A549 (cell line): ENCODE data around the gene RNF152. TPM values are rescaled to one million over a fixed set of nuclear protein-coding genes. Genes with fewer than 3 reads are reported as not detected.
A peak's percentile ranks its signal among the peaks of the same experiment; 100 is the strongest.

Experiments
- ATAC-seq, 2 experiments: fragments of 200-7000 bp in 1 of 2; fragments of >200 bp in 1 of 2; cut with Nextera tagmentation in 1 of 2; cut with Tn5 transposase in 1 of 2; 3 replicates each; pipeline versions ENCODE4 v1.8.0 to v1.9.1; 2018 to 2020; ENCODE audit warnings: mild to moderate bottlenecking in 1 of 2, moderate library complexity in 1 of 2
- CTCF ChIA-PET: fragments of 300-600 bp; sonication (Branson Sonifier 250); formaldehyde crosslinking; extraction: SDS; loops from one replicate; lab custom pipeline; 2021; ENCODE audit warnings: antibody characterized with exemption, inconsistent platforms; lab: Yijun Ruan, JAX
- POLR2A ChIA-PET: fragments of 350-600 bp; formaldehyde crosslinking; extraction: SDS; loops from one replicate; lab custom pipeline; 2021; ENCODE audit warnings: antibody characterized with exemption, inconsistent platforms; lab: Yijun Ruan, JAX
- DNase-seq, 2 experiments: peaks; one replicate each; pipeline versions ENCODE4 v3.0.0 to v3.0.0-alpha.2; 2011 to 2016; ENCODE audit warnings: low read depth in 1 of 2, low spot score in 1 of 2
- FAIRE-seq: peaks from 2 replicates; lab custom pipeline; 2011; peaks lifted over from hg19 to GRCh38; lab: Jason Lieb, UNC
- H3K27ac ChIP-seq, 2 experiments: fragments of >200 bp; sonication (Bioruptor Twin); formaldehyde crosslinking; 3 replicates each; pipeline ENCODE4 v1.5.1; 2016 to 2017
- H3K4me1 ChIP-seq: fragments of >200 bp; sonication (Bioruptor Twin); formaldehyde crosslinking; 3 replicates; pipeline ENCODE4 v1.6.1; 2016
- H3K4me2 ChIP-seq: fragments of >200 bp; sonication (Bioruptor Twin); formaldehyde crosslinking; 3 replicates; pipeline ENCODE4 v1.6.1; 2016
- H3K4me3 ChIP-seq: fragments of >200 bp; sonication (Bioruptor Twin); formaldehyde crosslinking; 3 replicates; pipeline ENCODE4 v1.5.1; 2016
- H3K9me3 ChIP-seq: fragments of >200 bp; sonication (Bioruptor Twin); formaldehyde crosslinking; 3 replicates; pipeline ENCODE4 v1.6.1; 2016
- BHLHE40 ChIP-seq: IDR thresholded peaks from 2 replicates; pipeline ENCODE4 v1.6.1; 2012; ENCODE audit warnings: low read depth, low read length, inconsistent platforms
- CBX8 ChIP-seq: fragments of 200-600 bp; sonication (generic); IDR thresholded peaks from 2 replicates; pipeline ENCODE4 v1.6.1; 2016
- CEBPB ChIP-seq, 2 experiments: fragments of >200 bp in 1 of 2; sonication (Bioruptor Twin) in 1 of 2; formaldehyde crosslinking in 1 of 2; IDR thresholded peaks; 2 replicates each; pipeline ENCODE4 v1.6.1; 2012 to 2016
- CHD2 ChIP-seq: fragments of 150-350 bp; IDR thresholded peaks from 2 replicates; pipeline ENCODE4 v1.6.1; 2014; ENCODE audit warnings: low read length; ENCODE audit not compliant: partially characterized antibody
- EHF ChIP-seq: fragments of 250-450 bp; sonication (Bioruptor Pico); IDR thresholded peaks from 2 replicates; pipeline ENCODE4 v1.5.0; 2020; ENCODE audit warnings: mild to moderate bottlenecking
- ELK1 ChIP-seq: fragments of 150-350 bp; IDR thresholded peaks from 2 replicates; pipeline ENCODE4 v1.6.1; 2014; ENCODE audit warnings: low read depth, mild to moderate bottlenecking, low read length
- EP300 ChIP-seq, 2 experiments: fragments of >200 bp; sonication (Bioruptor Twin); formaldehyde crosslinking; IDR thresholded peaks; 2 replicates in 1 of 2; 3 replicates in 1 of 2; pipeline ENCODE4 v1.6.1; 2016 to 2017
- FOXS1 ChIP-seq: fragments of 250-450 bp; sonication (Bioruptor Pico); IDR thresholded peaks from 2 replicates; pipeline ENCODE4 v1.5.0; 2020; ENCODE audit warnings: mild to moderate bottlenecking, moderate library complexity
- HEYL ChIP-seq: fragments of 250-450 bp; sonication (Bioruptor Pico); IDR thresholded peaks from 2 replicates; pipeline ENCODE4 v1.8.0; 2021; ENCODE audit warnings: mild to moderate bottlenecking, moderate library complexity
- JUN ChIP-seq, 2 experiments: fragments of >200 bp; sonication (Bioruptor Twin); formaldehyde crosslinking; IDR thresholded peaks; 2 replicates in 1 of 2; 3 replicates in 1 of 2; pipeline ENCODE4 v1.6.1; 2016 to 2017
- JUNB ChIP-seq: fragments of >200 bp; sonication (Bioruptor Twin); formaldehyde crosslinking; IDR thresholded peaks from 2 replicates; pipeline ENCODE4 v1.6.1; 2016
- MYC ChIP-seq: IDR thresholded peaks from 2 replicates; pipeline ENCODE4 v1.6.1; 2012; ENCODE audit warnings: mild to moderate bottlenecking, inconsistent platforms, low read length, improper control_type of control experiment, borderline replicate concordance
- POLR2AphosphoS2 ChIP-seq: conservative IDR thresholded peaks from 2 replicates; pipeline ENCODE4 v1.6.1; 2012; ENCODE audit warnings: low read length, improper control_type of control experiment, inconsistent platforms
- RAD21 ChIP-seq, 2 experiments: fragments of >200 bp in 1 of 2; sonication (Bioruptor Twin) in 1 of 2; formaldehyde crosslinking in 1 of 2; IDR thresholded peaks in 1 of 2; conservative IDR thresholded peaks in 1 of 2; 2 replicates in 1 of 2; 3 replicates in 1 of 2; pipeline ENCODE4 v1.6.1; 2012 to 2018; ENCODE audit warnings: inconsistent platforms in 1 of 2
- REST ChIP-seq: fragments of 200-600 bp; sonication (generic); IDR thresholded peaks from 2 replicates; pipeline ENCODE4 v1.6.1; 2016; ENCODE audit warnings: antibody characterized with exemption, mild to moderate bottlenecking, moderate library complexity
- RFX5 ChIP-seq: fragments of 450-650 bp; IDR thresholded peaks from 2 replicates; pipeline ENCODE4 v1.7.1; 2014; ENCODE audit warnings: antibody characterized with exemption, mild to moderate bottlenecking, moderate library complexity
- SREBF2 ChIP-seq: fragments of 450-650 bp; IDR thresholded peaks from 2 replicates; pipeline ENCODE4 v1.6.1; 2014; ENCODE audit warnings: mild to moderate bottlenecking, moderate library complexity
- USF2 ChIP-seq: fragments of 450-650 bp; IDR thresholded peaks from 2 replicates; pipeline ENCODE4 v1.6.1; 2014; ENCODE audit warnings: antibody characterized with exemption
- ZFP36 ChIP-seq: fragments of 450-650 bp; IDR thresholded peaks from 2 replicates; pipeline ENCODE4 v1.6.1; 2014; ENCODE audit warnings: borderline replicate concordance; ENCODE audit not compliant: partially characterized antibody
- WGBS: methylation state at CpG from one replicate; pipeline ENCODE4 v1.1.6; 2017; ENCODE audit errors: missing lambda C conversion rate; 5-methylcytosine and 5-hydroxymethylcytosine counted together
- polyA minus RNA-seq: library from RNA; depleted of rRNA, polyadenylated mRNA; stranded (reverse); fragments of >200 nt; gene quantifications from 2 replicates; pipeline ENCODE4 v1.2.3, GENCODE V29; 2011; rRNA and poly(A)+ RNA removed
- polyA plus RNA-seq, 4 experiments: library from polyadenylated mRNA; depleted of rRNA in 3 of 4; stranded (reverse); fragments of >200 nt; fragmentation: RNase III in 1 of 4; extraction: RNeasy Plus Mini Kit Qiagen cat#74134 plus additional on column Dnase treatment in 1 of 4; gene quantifications; 2 replicates in 3 of 4; 3 replicates in 1 of 4; pipeline ENCODE4 v1.2.3, GENCODE V29; 2011 to 2017

RNF152 gene
- polyA plus RNA-seq (2011; rRNA removed) (0.04 and 0.12 TPM in 2 replicates), polyA plus RNA-seq (2017; fragmentation: RNase III; extraction: RNeasy Plus Mini Kit Qiagen cat#74134 plus additional on column Dnase treatment) (0.04 TPM in 1 of 3 replicates, not detected in the others), polyA minus RNA-seq (0.39 and 0.50 TPM in 2 replicates)
- 0.12 TPM in 1 of 2 replicates, not detected in the other for polyA plus RNA-seq (2012; cell fraction: cytosol; rRNA removed)
- polyA plus RNA-seq (2012; cell fraction: nucleus; rRNA removed): 0.04 TPM in 1 of 2 replicates, not detected in the other

- Histone ChIP-seq H3K4me1 (0 out of 3 replicates have a peak, but pooled peaks cover 3% of the 10 kb centered on the region), H3K4me2 (peak within 1 kb of the TSS; percentile 89), H3K27ac (peak within 1 kb of the TSS in 1 of 2 experiments; percentile 73; a peak in 4 of 6 replicates), H3K9me3 (no peaks in the 10 kb centered on the region), H3K4me3 (peak within 1 kb of the TSS; percentile 74)
- ATAC-seq (peak in 1 of 2 experiments; percentile 28; a peak in 2 of 6 replicates), FAIRE-seq (no peak), DNase-seq (peak in 1 of 2 experiments; percentile 0)
- TF ChIP-seq USF2 (no peak), JUNB (no peak), ZFP36 (no peak), EHF (no peak), POLR2AphosphoS2 (no peak), BHLHE40 (no peak), CHD2 (no peak), JUN (IDR thresholded peaks at IDR 0.05) (no peak), EP300 (IDR thresholded peaks at IDR 0.05) (no peak), CEBPB (IDR thresholded peaks at IDR 0.05) (no peak), REST (no peak), SREBF2 (no peak), RAD21 (conservative IDR thresholded peaks at IDR 0.05 in 1 of 2, IDR thresholded peaks at IDR 0.05 in 1 of 2) (no peak), ELK1 (no peak), MYC (no peak), CBX8 (no peak), FOXS1 (CRISPR knock-in tag) (no peak)
- POLR2A ChIA-PET: no interaction called here
- CTCF ChIA-PET: no interaction called here
- 51% methylated on average over 28 of the region's 28 CpGs for WGBS
Observed at GRCh38 chr18:61892683-61893308, at the start of gene RNF152. RNF152 (minus strand) TSS chr18:61893007; CDS start chr18:61816463, 76,544 bp downstream.

GRCh38 chr18:61941948-61942471, 49.2 kb upstream of the RNF152 start:
- H3K4me3 ChIP-seq: no peak overlapping the region
- ChIA-PET CTCF (interaction anchor here (1.0 kb wide), 1 partner anchor 360 kb away, joined by 5 read pairs; no protein-coding TSS in a partner anchor), POLR2A (interaction anchor here (0.6 kb wide), 1 partner anchor 245 kb away, joined by 6 read pairs; the partner anchor contains the start of genes PIGN and RELCH)
- H3K4me1 ChIP-seq: no peaks in the 10 kb centered on the region
- no peaks in the 10 kb centered on the region for H3K9me3 ChIP-seq
- H3K4me2 ChIP-seq: no peak overlapping the region
- FAIRE-seq (no peak), ATAC-seq (no peak), DNase-seq (no peak)
- TF ChIP-seq HEYL (CRISPR knock-in tag): no peak
- no peak for TF ChIP-seq EP300 (IDR thresholded peaks at IDR 0.05)
- TF ChIP-seq RFX5: no peak
- H3K27ac ChIP-seq: no peak overlapping the region
- 48% methylated on average over 1 of the region's 1 CpG for WGBS
